Measurements from ENCODE around the gene CBX8. TPM values are rescaled to one million over a fixed set of nuclear protein-coding genes. Genes with fewer than 3 reads are reported as not detected.
"Not testable (repeated sequence)": the region's sequence is repeated elsewhere in the genome, so short reads cannot be mapped to it uniquely, and the experiment has no call there.

The CBX8 gene
- total RNA-seq, 1 donor from 2014 or later = 7.5 TPM

GRCh38 chr17:79757140-79757745, 39.6 kb downstream of the CBX8 start:
- DNase-seq (ENCODE audit: low spot score) = no peak

DNA sequence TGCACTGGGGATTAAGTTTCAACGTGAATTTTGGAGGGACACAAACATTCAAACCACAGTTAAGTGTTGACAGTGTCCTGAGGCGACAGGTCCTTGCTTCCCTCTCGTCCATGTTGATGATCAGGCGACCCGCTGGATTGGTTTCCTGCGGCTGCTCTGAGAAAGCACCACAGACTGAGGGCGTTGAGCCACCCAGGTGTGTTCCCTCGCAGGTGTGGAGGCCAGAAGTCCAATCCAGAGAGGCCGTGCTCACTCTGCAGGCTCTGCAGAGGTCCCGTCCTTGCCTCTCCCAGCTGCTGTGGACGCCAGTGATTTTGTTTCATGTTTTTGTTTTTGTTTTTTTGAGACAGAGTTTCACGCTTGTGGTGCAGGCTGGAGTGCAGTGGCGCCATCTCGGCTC, 41.3 kb downstream of the CBX8 start:
- DNase-seq (ENCODE audit: low spot score) = no peak

DNA sequence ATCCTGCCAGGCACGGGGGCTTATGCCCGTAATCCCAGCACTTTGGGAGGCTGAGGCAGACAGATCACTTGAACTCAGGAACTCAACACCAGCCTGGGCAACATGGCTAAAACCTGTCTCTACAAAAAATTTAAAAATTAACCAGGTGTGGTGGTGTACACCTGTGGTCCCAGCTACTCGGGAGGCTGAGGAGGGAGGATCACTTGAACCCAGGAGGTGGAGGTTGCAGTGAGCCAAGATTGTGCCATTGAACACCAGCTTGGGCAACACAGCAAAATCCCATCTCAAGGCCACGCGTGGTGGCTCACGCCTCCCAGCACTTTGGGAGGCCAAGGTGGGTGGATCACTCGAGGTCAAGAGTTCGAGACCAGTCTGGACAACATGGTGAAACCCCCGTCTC, 42.0 kb downstream of the CBX8 start:
- DNase-seq (ENCODE audit: low spot score) = not testable (repeated sequence)

- no peak for DNase-seq (ENCODE audit: low spot score)
Measured at GRCh38 chr17:79754370-79754769, 42.5 kb downstream of the CBX8 start.

- DNase-seq (ENCODE audit: low spot score) = no peak
Measured at GRCh38 chr17:79752175-79752574, 44.7 kb downstream of the CBX8 start.

DNA sequence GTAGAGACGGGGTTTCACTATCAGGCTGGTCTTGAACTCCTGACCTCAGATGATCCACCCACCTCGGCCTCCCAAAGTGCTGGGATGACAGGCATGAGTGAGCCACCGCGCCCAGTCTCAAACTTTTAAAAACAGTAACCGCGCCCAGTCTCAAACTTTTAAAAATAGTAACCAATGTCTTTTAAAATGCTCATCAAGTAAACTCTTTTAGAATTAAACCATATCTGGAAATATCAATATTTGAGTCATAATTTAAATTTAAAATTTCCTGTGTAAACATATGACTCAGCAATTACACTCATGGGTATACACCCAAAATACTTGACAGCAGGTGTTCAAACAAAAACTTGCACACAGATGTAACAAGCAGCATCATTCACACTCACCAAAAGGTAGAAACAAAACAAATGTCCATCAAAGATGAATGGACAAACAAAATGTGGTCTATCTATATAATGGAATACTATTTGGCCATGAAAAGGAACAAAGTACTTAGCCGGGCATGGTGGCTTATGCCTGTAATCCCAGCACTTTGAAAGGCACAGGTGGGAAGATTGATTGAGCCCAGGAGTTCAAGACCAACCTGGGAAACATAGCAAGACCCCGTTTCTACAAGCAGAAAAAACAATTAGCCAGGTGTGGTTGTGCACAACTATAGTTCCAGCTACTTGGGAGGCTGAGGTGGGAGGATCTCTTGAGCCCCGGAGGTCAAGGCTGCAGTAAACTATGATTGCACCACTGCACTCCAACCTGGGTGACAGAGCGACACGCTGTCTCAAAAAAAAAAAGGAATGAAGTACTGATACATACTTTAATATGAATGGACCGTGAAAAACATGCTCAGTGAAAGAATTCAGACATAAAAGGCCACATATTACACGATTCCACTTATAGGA, 46.0 kb downstream of the CBX8 start:
- DNase-seq (ENCODE audit: low spot score) = no peak

- DNase-seq (ENCODE audit: low spot score) = no peak
Measured at GRCh38 chr17:79749958-79750357, 46.9 kb downstream of the CBX8 start.

DNA sequence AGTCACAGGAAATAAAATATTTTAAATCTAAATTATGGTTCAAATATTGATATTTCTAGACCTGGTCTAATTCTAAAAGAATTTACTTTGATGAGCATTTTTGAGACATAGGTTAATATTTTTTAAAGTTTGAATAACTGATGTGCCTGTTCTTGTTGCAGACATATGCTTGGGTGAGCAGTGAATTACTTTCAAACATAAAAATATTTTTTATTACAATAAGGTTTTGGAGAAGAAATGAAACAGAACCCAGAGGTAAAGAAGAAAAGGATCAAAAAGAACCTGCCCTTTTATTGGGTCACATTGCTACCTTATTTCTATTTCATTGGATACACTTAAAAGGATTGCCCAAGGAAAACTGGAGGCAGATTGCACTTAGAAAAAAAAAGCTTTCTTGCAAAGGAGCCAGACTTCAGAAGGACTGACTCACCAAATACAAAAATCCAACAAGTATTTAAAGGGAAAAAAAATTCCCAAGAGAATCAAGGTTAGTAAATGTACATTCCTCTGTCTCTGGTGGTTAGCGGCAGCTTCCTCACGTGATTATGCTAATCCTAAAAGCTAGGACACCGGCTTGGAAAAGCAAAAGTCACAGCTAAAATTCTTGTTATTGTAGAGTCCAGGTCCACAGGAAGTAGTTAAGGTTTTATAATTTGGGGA, 47.6 kb downstream of the CBX8 start:
- no peak for DNase-seq (ENCODE audit: low spot score)

DNA sequence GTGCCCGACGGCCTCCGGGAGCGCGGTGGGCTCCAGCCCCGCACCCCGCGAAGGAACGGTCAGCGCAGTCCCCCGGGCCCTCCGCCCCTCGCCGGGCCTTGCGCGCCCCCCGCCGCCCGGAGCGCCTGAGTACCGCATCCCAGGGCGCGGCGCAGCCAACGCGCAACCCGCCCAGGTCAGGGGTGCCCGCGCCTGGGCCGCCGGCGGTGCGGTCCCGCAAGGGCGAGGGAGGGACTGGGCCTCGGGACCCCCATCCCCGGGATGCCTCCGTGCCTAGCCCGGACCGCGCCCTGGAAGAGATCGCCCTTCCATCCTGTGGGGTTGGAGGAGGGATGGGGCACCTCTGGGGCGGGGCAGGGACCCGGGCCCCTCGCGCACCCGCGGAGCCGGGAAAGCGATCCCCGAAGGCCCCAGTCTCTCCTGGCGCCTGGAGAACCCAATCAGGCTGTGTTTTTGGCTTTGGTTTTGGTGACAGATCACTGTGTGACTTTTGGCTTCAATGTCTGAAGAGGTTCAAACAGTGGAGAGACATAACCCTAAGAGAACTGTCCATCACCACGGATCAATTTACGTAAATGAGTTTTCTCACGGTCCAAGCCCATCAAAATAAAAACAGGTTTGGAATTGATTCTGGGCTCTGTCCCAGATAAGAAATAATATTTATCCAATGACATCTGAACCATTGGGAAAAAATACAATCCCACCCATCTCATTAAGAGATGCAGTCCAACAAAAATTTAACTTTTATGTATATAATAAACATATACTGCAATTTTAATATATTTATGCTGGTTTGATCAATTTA, 48.4 kb downstream of the CBX8 start:
- no peak for DNase-seq (ENCODE audit: low spot score)

DNA sequence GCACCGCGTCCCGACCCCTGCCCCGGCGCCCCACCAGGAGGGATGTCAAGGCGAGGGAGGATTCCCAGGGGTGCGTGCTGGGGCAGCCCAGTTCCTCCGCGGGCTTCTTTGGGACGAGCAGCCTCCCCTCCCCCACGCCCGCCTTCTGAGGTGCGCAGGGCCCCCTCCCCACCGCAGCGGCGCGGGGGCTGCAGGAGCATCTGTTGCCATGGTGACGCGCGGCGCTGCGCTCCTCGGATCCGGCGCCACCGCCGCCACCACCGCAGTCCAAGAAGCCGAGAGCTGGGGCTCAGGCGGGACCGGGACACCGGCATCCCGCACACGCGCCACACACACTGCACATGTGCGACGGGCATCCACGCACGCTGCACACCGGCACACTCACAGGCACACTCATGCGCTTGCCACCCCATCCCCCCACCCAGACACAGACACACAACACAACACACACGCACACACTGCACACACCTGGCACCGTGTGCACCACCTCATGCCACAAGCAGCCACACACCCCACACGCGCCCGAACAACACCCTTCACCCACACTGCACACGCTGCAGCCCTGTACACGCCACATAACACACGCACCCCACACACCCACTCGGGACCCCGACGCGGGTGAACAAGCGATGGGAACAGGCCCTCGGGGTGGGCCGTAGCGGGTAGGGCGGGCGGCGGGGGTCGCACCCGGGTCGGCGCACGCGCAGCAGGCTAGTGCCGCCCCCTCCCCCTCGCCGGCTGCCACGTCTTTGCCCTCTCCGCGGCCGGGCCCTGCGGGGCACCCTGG, 49.2 kb downstream of the CBX8 start:
- no peak for DNase-seq (ENCODE audit: low spot score)

DNA sequence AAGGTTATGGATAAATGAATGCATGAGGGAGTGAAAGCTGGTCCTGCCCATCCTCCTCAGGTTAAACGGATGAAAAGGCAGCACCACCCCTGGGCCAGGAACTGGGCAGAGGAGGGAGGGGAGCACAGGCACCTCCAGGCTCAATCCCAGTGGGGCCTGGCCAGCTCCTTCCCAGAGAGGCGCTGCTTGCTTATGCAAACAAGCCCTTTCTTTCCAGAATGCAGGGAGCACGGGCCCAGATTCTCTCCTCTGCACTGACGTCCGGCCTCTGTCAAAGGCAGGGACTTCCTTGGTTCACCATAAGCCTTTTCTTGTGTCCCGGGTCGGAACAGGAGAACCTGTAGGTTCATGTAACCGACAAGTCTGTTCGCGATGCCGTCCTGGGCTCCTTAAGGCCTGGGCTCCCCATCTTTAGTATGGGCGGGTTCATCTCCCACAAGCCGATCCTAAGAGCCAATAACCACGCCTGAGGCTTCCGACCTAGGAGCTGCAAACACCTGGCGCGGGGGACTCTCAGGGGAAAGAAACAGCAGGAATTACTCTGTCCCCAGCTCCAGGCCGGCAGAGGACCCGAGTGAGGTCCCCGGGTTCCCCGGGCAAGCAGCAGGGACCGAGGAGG, 49.9 kb downstream of the CBX8 start:
- no peak for DNase-seq (ENCODE audit: low spot score)

DNA sequence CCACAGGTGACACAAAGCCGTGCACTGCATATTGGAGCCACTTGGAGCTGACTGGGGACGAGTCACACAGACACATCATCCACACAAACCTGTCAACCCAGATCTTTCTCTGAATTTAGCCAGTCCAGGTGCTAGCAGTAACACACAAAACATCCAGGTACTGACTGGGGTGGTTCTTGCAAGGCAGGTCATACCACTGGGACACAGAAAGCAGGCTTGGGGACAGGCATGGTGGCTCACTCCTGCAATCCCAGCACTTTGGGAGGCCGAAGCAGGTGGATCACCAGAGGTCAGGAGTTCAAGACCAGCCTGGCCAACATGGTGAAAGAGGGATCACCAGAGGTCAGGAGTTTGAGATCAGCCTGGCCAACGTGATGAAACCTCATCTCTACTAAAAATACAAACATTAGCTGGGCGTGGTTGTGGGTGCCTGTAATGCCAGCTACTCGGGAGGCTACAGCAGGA, 51.2 kb downstream of the CBX8 start:
- no peak for DNase-seq (ENCODE audit: low spot score)

GRCh38 chr17:79743614-79744013, 53.3 kb downstream of the CBX8 start:
- DNase-seq (ENCODE audit: low spot score) = no peak

DNA sequence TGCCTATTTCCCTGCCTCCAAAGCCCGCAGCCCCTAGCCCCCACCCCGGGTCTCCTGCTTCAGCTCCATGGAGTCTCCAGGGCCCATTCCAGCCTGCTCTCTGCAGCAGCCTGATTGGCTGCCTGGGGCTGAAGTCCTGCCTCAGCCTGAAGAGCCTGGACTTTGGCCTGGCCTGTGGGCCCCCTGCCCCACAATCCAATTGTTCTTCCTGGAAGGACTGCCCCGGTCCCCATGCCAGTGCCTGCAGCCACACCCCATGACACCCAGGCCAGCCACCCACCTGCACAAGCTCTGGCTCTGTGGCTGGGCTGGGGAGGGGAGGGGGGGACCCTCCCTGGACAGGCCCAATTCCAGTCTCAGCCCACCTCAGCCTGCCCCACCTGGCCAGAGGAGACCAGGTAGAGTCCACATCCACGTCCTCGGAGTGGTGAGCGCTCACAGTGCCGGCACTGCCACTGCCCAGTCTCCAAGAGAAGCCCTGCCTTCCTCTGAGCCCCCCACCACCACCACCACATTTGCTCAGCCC, 53.9 kb downstream of the CBX8 start:
- no peak for DNase-seq (ENCODE audit: low spot score)

GRCh38 chr17:79742589-79742918, 54.3 kb downstream of the CBX8 start:
- DNase-seq (ENCODE audit: low spot score) = no peak

Other genes starting within 250 kb of the CBX8 start
- gene RBFOX3, start 186.0 kb downstream of the CBX8 start, total RNA-seq = 0.45 TPM
- 0.26 TPM for gene ENPP7, start 66.1 kb downstream of the CBX8 start, total RNA-seq
- gene CBX2, start 18.9 kb downstream of the CBX8 start, total RNA-seq = 2.9 TPM
- gene CBX4, start 42.4 kb upstream of the CBX8 start, total RNA-seq = 16.9 TPM
- gene TBC1D16, start 238.8 kb upstream of the CBX8 start, total RNA-seq = 111 TPM
- 7.9 TPM for gene CCDC40, start 239.6 kb upstream of the CBX8 start, total RNA-seq